K562 (cell line): ENCODE results near the gene ELOVL5. TPM values are rescaled to one million over a fixed set of nuclear protein-coding genes. Genes with fewer than 3 reads are reported as not detected.

Source experiments
- C11orf30 ChIP-seq: fragments of 450-650 bp; IDR thresholded peaks from 2 replicates; pipeline ENCODE4 v1.6.1; 2016; ENCODE audit warnings: low read depth, mild to moderate bottlenecking
- FOXJ2 ChIP-seq: fragments of 200-800 bp; sonication (Bioruptor generic); IDR thresholded peaks from 2 replicates; pipeline ENCODE4 v1.6.1; 2016; ENCODE audit warnings: missing genetic modification characterization, missing compliant biosample characterization
- GABPB2 ChIP-seq: fragments of 250-450 bp; sonication (Bioruptor Pico); conservative IDR thresholded peaks from 2 replicates; pipeline ENCODE4 v1.5.1; 2021; ENCODE audit warnings: mild to moderate bottlenecking
- GATA2 ChIP-seq: sonication (generic); formaldehyde crosslinking; IDR thresholded peaks from 2 replicates; pipeline ENCODE4 v1.4.0; 2020; ENCODE audit warnings: mild to moderate bottlenecking, missing genetic modification reagents
- MAFK ChIP-seq: IDR thresholded peaks from 2 replicates; pipeline ENCODE4 v1.6.1; 2011; ENCODE audit warnings: low read length, improper control_type of control experiment
- MTA3 ChIP-seq: fragments of 450-650 bp; formaldehyde crosslinking; IDR thresholded peaks from 2 replicates; pipeline ENCODE4 v1.6.1; 2017; ENCODE audit warnings: mild to moderate bottlenecking, borderline replicate concordance
- MXD1 ChIP-seq: fragments of 250-450 bp; sonication (Bioruptor Pico); IDR thresholded peaks from 2 replicates; pipeline ENCODE4 v1.8.0; 2021; ENCODE audit warnings: borderline replicate concordance, mild to moderate bottlenecking, moderate library complexity; ENCODE audit not compliant: poor library complexity, severe bottlenecking
- NR2C1 ChIP-seq, 2 experiments: fragments of 450-650 bp; IDR thresholded peaks; 2 replicates each; pipeline ENCODE4 v1.6.1; 2017; ENCODE audit warnings: mild to moderate bottlenecking in 2 of 2, antibody characterized with exemption in 1 of 2, inconsistent platforms in 1 of 2, missing compliant biosample characterization in 1 of 2, missing genetic modification characterization in 1 of 2
- OTX1 ChIP-seq: fragments of 450-650 bp; formaldehyde crosslinking; IDR thresholded peaks from 2 replicates; pipeline ENCODE4 v1.4.0; 2022; ENCODE audit warnings: mild to moderate bottlenecking
- PHF8 ChIP-seq: fragments of 200-600 bp; sonication (generic); IDR thresholded peaks from 2 replicates; pipeline ENCODE4 v1.6.1; 2012; ENCODE audit warnings: mixed run types, mild to moderate bottlenecking, inconsistent platforms, low read length, moderate library complexity, borderline replicate concordance
- PTBP1 ChIP-seq: fragments of 200-400 bp; formaldehyde crosslinking; IDR thresholded peaks from 2 replicates; pipeline ENCODE4 v1.6.1; 2017; ENCODE audit warnings: low read depth, low read length
- RFX1 ChIP-seq: fragments of 450-650 bp; IDR thresholded peaks from 2 replicates; pipeline ENCODE4 v1.6.1; 2016; ENCODE audit warnings: mild to moderate bottlenecking, moderate library complexity
- RFX7 ChIP-seq: fragments of 250-450 bp; sonication (Bioruptor Pico); IDR thresholded peaks from 2 replicates; pipeline ENCODE4 v1.5.1; 2021; ENCODE audit warnings: mild to moderate bottlenecking
- SAP30 ChIP-seq: fragments of 200-600 bp; sonication (generic); IDR thresholded peaks from 2 replicates; pipeline ENCODE4 v1.6.1; 2012; ENCODE audit warnings: borderline replicate concordance, low read depth, mild to moderate bottlenecking, moderate library complexity, low read length, control low read depth, inconsistent platforms; ENCODE audit not compliant: insufficient read depth, poor library complexity, severe bottlenecking
- SIN3B ChIP-seq: fragments of 450-650 bp; IDR thresholded peaks from 2 replicates; pipeline ENCODE4 v1.6.1; 2017; ENCODE audit warnings: low read depth, mild to moderate bottlenecking, moderate library complexity
- SMAD2 ChIP-seq: fragments of 150-350 bp; IDR thresholded peaks from 2 replicates; pipeline ENCODE4 v1.6.1; 2014; ENCODE audit warnings: low read depth, mild to moderate bottlenecking, low read length
- SNIP1 ChIP-seq: fragments of 450-650 bp; IDR thresholded peaks from 2 replicates; pipeline ENCODE4 v1.7.1; 2017; ENCODE audit warnings: low read depth, mild to moderate bottlenecking
- SRF ChIP-seq, 2 experiments: fragments of 250-450, 450-650 bp in 1 of 2; sonication (Bioruptor Pico) in 1 of 2; sonication (generic) in 1 of 2; formaldehyde crosslinking; IDR thresholded peaks; 2 replicates each; pipeline versions ENCODE4 v1.5.0 to v1.5.1; 2020 to 2022; ENCODE audit warnings: mild to moderate bottlenecking in 1 of 2, missing genetic modification reagents in 1 of 2
- TARDBP ChIP-seq: fragments of 450-650 bp; IDR thresholded peaks from 2 replicates; pipeline ENCODE4 v1.6.1; 2016
- TOE1 ChIP-seq, 2 experiments: fragments of 450-650 bp in 1 of 2; sonication (generic) in 1 of 2; formaldehyde crosslinking in 1 of 2; IDR thresholded peaks; 2 replicates each; pipeline versions ENCODE4 v1.7.1 to v1.8.0; 2016 to 2022; ENCODE audit warnings: borderline replicate concordance in 2 of 2, mild to moderate bottlenecking in 2 of 2, antibody characterized with exemption in 1 of 2, inconsistent platforms in 1 of 2, low read depth in 1 of 2, missing genetic modification reagents in 1 of 2, moderate library complexity in 1 of 2
- USF1 ChIP-seq: sonication (generic); formaldehyde crosslinking; IDR thresholded peaks from 2 replicates; pipeline ENCODE4 v1.9.0; 2022; ENCODE audit warnings: mild to moderate bottlenecking, missing genetic modification reagents
- XRCC4 ChIP-seq: IDR thresholded peaks from one replicate; pipeline ENCODE4 v1.6.1; 2011; ENCODE audit not compliant: insufficient read depth, insufficient read length; ENCODE audit errors: extremely low read depth
- ZBTB17 ChIP-seq: fragments of 450-650 bp; formaldehyde crosslinking; IDR thresholded peaks from 2 replicates; pipeline ENCODE4 v1.4.0; 2020; ENCODE audit warnings: mild to moderate bottlenecking
- ZNF592 ChIP-seq: fragments of 450-650 bp; IDR thresholded peaks from 2 replicates; pipeline ENCODE4 v1.6.1; 2017; ENCODE audit warnings: antibody characterized with exemption, mild to moderate bottlenecking
- ZNF830 ChIP-seq: fragments of 250-450 bp; sonication (Bioruptor Pico); IDR thresholded peaks from 2 replicates; pipeline ENCODE4 v1.5.0; 2021; ENCODE audit warnings: mild to moderate bottlenecking
- polyA plus RNA-seq, 8 experiments: library from polyadenylated mRNA; depleted of rRNA in 4 of 8; stranded (reverse) in 5 of 8; unstranded in 3 of 8; fragments of >200 nt; fragmentation: Nextera tagmentation in 2 of 8; fragmentation: Illumina TruSeq in 1 of 8; extraction: Ambion mirVana in 2 of 8; extraction: Trizol in 1 of 8; gene quantifications; 2 replicates each; pipeline versions ENCODE4 v1.2.1 to v1.2.3, GENCODE V29; 2011 to 2014; ENCODE audit warnings: inconsistent platforms in 1 of 8, missing spikeins in 1 of 8
- total RNA-seq, 7 experiments: library from RNA; depleted of rRNA in 6 of 7; stranded (reverse); fragments of >200 nt in 6 of 7; fragmentation: Illumina TruSeq in 2 of 7; extraction: Trizol in 2 of 7; gene quantifications; 2 replicates each; pipeline versions ENCODE4 v1.2.1 to v1.2.3, GENCODE V29; 2011 to 2021; ENCODE audit warnings: low replicate concordance in 1 of 7

The ELOVL5 gene
- total and polyA plus RNA-seq, 9 of the 15 experiments (the other 6 are each of a cell fraction or from before 2014, with no cell fraction given): 70.6 to 245 (median 132) TPM

- TF ChIP-seq ZNF592 (peak; percentile 70; the same call in 1 of the 2 replicates), TOE1 (IDR thresholded peaks at IDR 0.05; ENCODE audit: borderline replicate concordance) (no peak), TOE1 (CRISPR knock-in tag; IDR thresholded peaks at IDR 0.05; ENCODE audit: borderline replicate concordance, low read depth) (no peak), OTX1 (no peak), MAFK (no peak), ZNF830 (CRISPR knock-in tag) (no peak), SNIP1 (no peak), PHF8 (peak; percentile 37; the same call in 1 of the 2 replicates), USF1 (CRISPR knock-in tag) (no peak), C11orf30 (no peak), MXD1 (CRISPR knock-in tag) (no peak), RFX7 (no peak), SMAD2 (no peak), MTA3 (0 out of 2 replicates have a peak, but pooled peaks have one; percentile 35), RFX1 (no peak), ZBTB17 (CRISPR knock-in tag) (no peak), GABPB2 (CRISPR knock-in tag) (no peak), FOXJ2 (tag) (peak; percentile 53; the same call in 1 of the 2 replicates), GATA2 (CRISPR knock-in tag) (no peak), TARDBP (no peak), SAP30 (no peak), PTBP1 (no peak), SRF (CRISPR knock-in tag; IDR thresholded peaks at IDR 0.05) (no peak), SIN3B (no peak), XRCC4 (no peak), NR2C1 (IDR thresholded peaks at IDR 0.05) (no peak), NR2C1 (tag; IDR thresholded peaks at IDR 0.05) (no peak)
Observed at GRCh38 chr6:53349209-53349693, 501 bp upstream of the ELOVL5 start (continued).
